CD4-positive, alpha-beta T cell (primary cell): ENCODE data around the gene EIF3L. TPM values are rescaled to one million over a fixed set of nuclear protein-coding genes. Genes with fewer than 3 reads are reported as not detected.

Experiments used
- ATAC-seq: fragments of 200-7000 bp; cut with Tn5 transposase; one replicate; pipeline ENCODE4 v1.10.0; 2022; ENCODE audit warnings: mild to moderate bottlenecking; ENCODE audit not compliant: poor library complexity
- CTCF ChIA-PET: fragments of 350-600 bp; sonication (Branson Sonifier 250); formaldehyde crosslinking; loops from one replicate; lab custom pipeline; 2021; ENCODE audit warnings: antibody characterized with exemption, inconsistent platforms; lab: Charles Lee
- POLR2A ChIA-PET: fragments of 350-600 bp; sonication (Branson Sonifier 250); formaldehyde crosslinking; loops from one replicate; lab custom pipeline; 2021; ENCODE audit warnings: antibody characterized with exemption, inconsistent platforms; lab: Charles Lee
- DNase-seq, 14 experiments: peaks; one replicate each; pipeline ENCODE4 v3.0.0-alpha.2; 2013 to 2020; ENCODE audit warnings: mixed read lengths in 2 of 14
- H3K27ac ChIP-seq, 2 donors: one replicate each; pipeline versions ENCODE4 v1.5.1 to v1.7.0; 2013; ENCODE audit warnings: low read length in 2 of 2, low read depth in 1 of 2, mild to moderate bottlenecking in 1 of 2
- H3K27me3 ChIP-seq, 2 experiments: 1 replicate in 1 of 2; 2 replicates in 1 of 2; pipeline versions ENCODE4 v1.6.1 to v1.7.0; 2013; ENCODE audit warnings: low read length in 2 of 2, control low read depth in 1 of 2, mild to moderate bottlenecking in 1 of 2, moderate library complexity in 1 of 2; ENCODE audit not compliant: insufficient read depth in 2 of 2, control insufficient read depth in 1 of 2
- H3K36me3 ChIP-seq: one replicate; pipeline ENCODE4 v1.6.1; 2013; ENCODE audit warnings: low read length, control low read depth; ENCODE audit not compliant: insufficient read depth
- H3K4me1 ChIP-seq: one replicate; pipeline ENCODE4 v1.6.1; 2013; ENCODE audit warnings: low read length, control low read depth; ENCODE audit not compliant: insufficient read depth
- H3K4me3 ChIP-seq: one replicate; pipeline ENCODE4 v1.5.1; 2013; ENCODE audit warnings: mild to moderate bottlenecking, low read length, moderate library complexity
- H3K9me3 ChIP-seq, 2 experiments: 1 replicate in 1 of 2; 2 replicates in 1 of 2; pipeline versions ENCODE4 v1.6.1 to v1.7.0; 2013; ENCODE audit warnings: low read length in 2 of 2, mild to moderate bottlenecking in 2 of 2, control low read depth in 1 of 2, moderate library complexity in 1 of 2; ENCODE audit not compliant: control insufficient read depth in 1 of 2, insufficient read depth in 1 of 2
- H3K27ac Mint-ChIP-seq: one replicate; pipeline ENCODE4 v1.8.0; 2020; ENCODE audit warnings: mixed read lengths
- H3K27me3 Mint-ChIP-seq: one replicate; pipeline ENCODE4 v1.8.0; 2021; ENCODE audit warnings: mixed read lengths
- H3K36me3 Mint-ChIP-seq: one replicate; pipeline ENCODE4 v1.8.0; 2021; ENCODE audit warnings: low read depth, mixed read lengths
- H3K4me1 Mint-ChIP-seq: one replicate; pipeline ENCODE4 v1.8.0; 2021; ENCODE audit warnings: low read depth, mixed read lengths
- H3K4me3 Mint-ChIP-seq: one replicate; pipeline ENCODE4 v1.8.0; 2020; ENCODE audit warnings: mild to moderate bottlenecking, mixed read lengths
- H3K9me3 Mint-ChIP-seq: one replicate; pipeline ENCODE4 v1.8.0; 2020; ENCODE audit warnings: mixed read lengths
- intact Hi-C, 2 experiments: fragments of 100-400 bp; cut with DNase I in 1 of 2; cut with micrococcal nuclease in 1 of 2; formaldehyde crosslinking; loops; one replicate each; pipeline versions ENCODE4 v1.15.1 to v1.9.0; 2023 to 2025; cut with DNase I, micrococcal nuclease
- total RNA-seq, 174 experiments: library from RNA in 2 of 174; stranded (reverse) in 2 of 174; gene quantifications; one replicate each; pipeline ENCODE4 v1.2.3 and lab custom pipeline; 2021 to 2026
- TF ChIP-seq, protein P1 (sequence below): fragments of 200-600 bp; IDR thresholded peaks from one replicate; pipeline ENCODE4 v1.8.0; 2022; ENCODE audit warnings: antibody characterized with exemption, mild to moderate bottlenecking

The EIF3L gene
- total RNA-seq, 2 experiments from 2014 or later = 525 to 541 TPM

DNA sequence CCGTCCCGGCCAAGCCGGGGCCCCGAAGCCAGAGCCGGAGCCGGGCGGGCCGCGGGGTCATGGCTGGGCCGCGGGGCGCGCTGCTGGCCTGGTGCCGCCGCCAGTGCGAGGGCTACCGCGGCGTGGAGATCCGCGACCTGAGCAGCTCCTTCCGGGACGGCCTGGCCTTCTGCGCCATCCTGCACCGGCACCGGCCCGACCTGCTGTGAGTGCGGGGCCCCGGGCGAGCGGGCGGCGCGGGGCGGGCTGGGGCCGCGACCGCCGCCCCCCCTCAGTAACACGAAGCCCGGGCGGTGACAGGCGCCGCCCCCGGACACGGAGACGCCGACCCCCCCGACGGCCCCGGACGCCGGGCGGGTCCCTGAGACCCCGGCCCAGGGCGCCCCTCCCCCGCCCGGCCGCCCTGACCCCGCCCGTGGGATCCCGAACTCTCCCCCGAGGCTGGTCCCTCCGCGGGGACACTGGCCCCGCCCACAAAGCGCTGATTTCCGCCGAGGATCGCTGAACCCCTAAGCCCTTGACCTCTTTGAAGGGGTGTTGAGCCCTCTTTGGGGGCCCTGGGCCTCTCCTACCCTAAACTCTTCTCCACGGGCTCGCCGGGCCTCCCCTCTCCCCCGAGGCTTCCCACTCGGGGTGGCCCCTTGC lies 57.3 kb downstream of the EIF3L start:
- Mint-ChIP-seq H3K4me3 (peak overlapping the region; percentile 86), H3K36me3 (no peaks in the 10 kb centered on the region), H3K9me3 (no peaks in the 10 kb centered on the region), H3K27me3 (no peaks in the 10 kb centered on the region), H3K27ac (peak overlapping the region; percentile 82), H3K4me1 (peaks cover 34% of the 10 kb centered on the region)
- intact Hi-C loops = loop anchor here in 1 of 2 experiments (1.0 to 5.0 kb wide), 2 partner anchors 28 to 46 kb away; partner anchors contain the start of genes C22orf23 and POLR2F
- Histone ChIP-seq H3K4me3 (peak overlapping the region; percentile 60), H3K9me3 (no peaks in the 10 kb centered on the region), H3K27me3 (no peaks in the 10 kb centered on the region), H3K4me1 (peaks cover 22% of the 10 kb centered on the region), H3K27ac (peak overlapping the region; percentile 55 to 64), H3K36me3 (no peaks in the 10 kb centered on the region)
- POLR2A ChIA-PET = interaction anchor here (0.6 to 2.3 kb wide), 11 partner anchors 10 to 248 kb away, joined by 3 to 37 read pairs (median 4); partner anchors contain the start of genes ANKRD54, C22orf23, EIF3L and GCAT
- CTCF ChIA-PET = interaction anchor here (0.6 to 1.7 kb wide), 6 partner anchors 10 to 58 kb away, joined by 3 to 12 read pairs (median 4); no protein-coding TSS in a partner anchor
- TF ChIP-seq, protein P1, sequence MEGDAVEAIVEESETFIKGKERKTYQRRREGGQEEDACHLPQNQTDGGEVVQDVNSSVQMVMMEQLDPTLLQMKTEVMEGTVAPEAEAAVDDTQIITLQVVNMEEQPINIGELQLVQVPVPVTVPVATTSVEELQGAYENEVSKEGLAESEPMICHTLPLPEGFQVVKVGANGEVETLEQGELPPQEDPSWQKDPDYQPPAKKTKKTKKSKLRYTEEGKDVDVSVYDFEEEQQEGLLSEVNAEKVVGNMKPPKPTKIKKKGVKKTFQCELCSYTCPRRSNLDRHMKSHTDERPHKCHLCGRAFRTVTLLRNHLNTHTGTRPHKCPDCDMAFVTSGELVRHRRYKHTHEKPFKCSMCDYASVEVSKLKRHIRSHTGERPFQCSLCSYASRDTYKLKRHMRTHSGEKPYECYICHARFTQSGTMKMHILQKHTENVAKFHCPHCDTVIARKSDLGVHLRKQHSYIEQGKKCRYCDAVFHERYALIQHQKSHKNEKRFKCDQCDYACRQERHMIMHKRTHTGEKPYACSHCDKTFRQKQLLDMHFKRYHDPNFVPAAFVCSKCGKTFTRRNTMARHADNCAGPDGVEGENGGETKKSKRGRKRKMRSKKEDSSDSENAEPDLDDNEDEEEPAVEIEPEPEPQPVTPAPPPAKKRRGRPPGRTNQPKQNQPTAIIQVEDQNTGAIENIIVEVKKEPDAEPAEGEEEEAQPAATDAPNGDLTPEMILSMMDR = no peak
- DNase-seq = peak in 13 of 14 experiments; percentile 9 to 63 (median 37)
- peak; percentile 45 for ATAC-seq

DNA sequence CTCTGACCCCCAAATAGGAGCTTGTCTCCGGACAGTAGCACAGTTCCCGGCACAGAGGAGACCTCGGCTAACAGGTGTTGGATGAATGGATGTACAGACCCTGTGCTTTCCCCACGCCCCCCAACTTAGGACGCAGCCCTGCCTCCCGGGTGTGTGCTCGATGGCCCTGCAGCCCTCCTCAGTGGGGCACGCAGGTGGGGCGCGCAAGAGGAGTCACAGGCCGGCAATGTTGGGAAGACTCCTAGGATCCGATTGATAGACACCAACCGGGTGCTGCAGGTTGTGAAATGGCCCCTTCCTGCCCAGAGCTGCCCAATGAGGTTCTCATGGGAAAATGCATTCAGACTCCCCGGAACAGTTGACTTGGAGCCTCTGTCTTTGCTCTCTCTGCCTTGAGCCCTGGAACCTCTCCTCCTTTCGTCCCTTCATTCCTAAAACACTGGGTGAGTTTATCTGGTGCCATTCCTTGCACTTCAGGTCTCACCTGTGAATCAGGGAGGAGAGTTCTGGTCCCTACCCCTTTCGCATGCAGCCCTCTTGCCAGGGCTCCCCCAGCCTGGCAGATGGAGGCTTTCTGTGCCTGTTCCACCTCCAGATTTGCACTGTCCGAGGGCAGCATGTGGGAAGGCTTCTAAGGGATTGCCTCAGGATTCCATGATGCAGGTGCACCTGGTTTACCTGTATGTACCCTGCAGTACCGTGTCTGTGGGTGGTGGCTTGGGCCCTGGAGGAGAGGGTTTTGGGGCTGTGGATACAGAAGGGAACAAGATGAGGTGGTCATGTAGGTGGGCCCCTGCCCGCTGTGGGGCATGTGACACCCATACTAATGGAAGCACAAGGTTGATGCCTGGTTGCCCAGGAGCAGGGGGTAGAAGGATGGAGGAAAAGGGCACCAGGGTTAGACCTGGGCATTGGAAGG lies 58.1 kb downstream of the EIF3L start:
- H3K36me3 ChIP-seq = no peaks in the 10 kb centered on the region
- TF ChIP-seq, protein P1 = no peak
- Mint-ChIP-seq H3K4me3 (peak overlapping the region; percentile 86), H3K27me3 (no peaks in the 10 kb centered on the region), H3K4me1 (peaks cover 40% of the 10 kb centered on the region), H3K27ac (peak overlapping the region; percentile 82), H3K9me3 (no peaks in the 10 kb centered on the region), H3K36me3 (peaks cover 3% of the 10 kb centered on the region)
- peaks cover 24% of the 10 kb centered on the region for H3K4me1 ChIP-seq
- peak overlapping the region; percentile 55 to 64 for H3K27ac ChIP-seq
- no peak for DNase-seq
- intact Hi-C loops = loop anchor here in 1 of 2 experiments (5.0 kb wide), 1 partner anchor 45 kb away; the partner anchor contains the start of genes C22orf23 and POLR2F
- CTCF ChIA-PET = interaction anchor here (1.6 kb wide), 1 partner anchor 24 kb away, joined by 7 read pairs; no protein-coding TSS in a partner anchor
- no peaks in the 10 kb centered on the region for H3K9me3 ChIP-seq
- no peaks in the 10 kb centered on the region for H3K27me3 ChIP-seq
- peak overlapping the region; percentile 60 for H3K4me3 ChIP-seq
- POLR2A ChIA-PET = interaction anchor here (0.6 to 2.3 kb wide), 3 partner anchors 11 to 1842 kb away, joined by 3 to 37 read pairs (median 3); no protein-coding TSS in a partner anchor
- no peak for ATAC-seq

DNA sequence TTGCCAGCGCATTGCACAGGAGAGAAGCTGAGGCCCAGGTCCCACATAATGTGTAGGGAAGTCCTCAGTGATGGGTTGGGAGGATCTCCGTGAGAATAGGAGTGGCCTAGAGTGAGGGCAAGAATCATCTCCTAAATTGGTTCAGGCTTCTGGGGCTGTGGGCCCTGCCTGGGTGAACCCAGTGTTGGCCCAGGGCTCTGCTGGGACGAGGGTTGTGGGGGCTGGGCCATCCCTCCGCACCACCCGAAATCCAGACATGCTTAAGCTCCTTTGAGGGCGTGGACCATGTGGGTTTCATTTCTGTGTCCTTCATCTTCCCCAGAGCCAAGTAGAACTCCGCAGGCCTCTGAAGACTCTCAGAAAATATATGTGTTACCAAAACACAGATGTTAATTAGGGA lies 60.5 kb downstream of the EIF3L start:
- no peak for ATAC-seq
- TF ChIP-seq, protein P1 = no peak
- Mint-ChIP-seq H3K9me3 (no peaks in the 10 kb centered on the region), H3K27me3 (no peaks in the 10 kb centered on the region), H3K4me3 (no peak overlapping the region), H3K27ac (peak overlapping the region; percentile 5), H3K36me3 (peaks cover 11% of the 10 kb centered on the region), H3K4me1 (peaks cover 42% of the 10 kb centered on the region)
- no peaks in the 10 kb centered on the region for H3K9me3 ChIP-seq
- ChIA-PET CTCF (no interaction called here), POLR2A (no interaction called here)
- H3K4me3 ChIP-seq = no peak overlapping the region
- intact Hi-C loops = loop anchor here in 1 of 2 experiments (5.0 kb wide), 1 partner anchor 43 kb away; the partner anchor contains the start of genes C22orf23 and POLR2F
- no peaks in the 10 kb centered on the region for H3K27me3 ChIP-seq
- DNase-seq = no peak
- H3K27ac ChIP-seq = no peak overlapping the region
- peaks cover 24% of the 10 kb centered on the region for H3K4me1 ChIP-seq
- H3K36me3 ChIP-seq = peaks cover 4% of the 10 kb centered on the region
